ENCODE data around the gene TTYH2.

GRCh38 chr17:74214484-74215341 lies 1.3 kb downstream of the TTYH2 start:
- TF ChIP-seq, protein P1, sequence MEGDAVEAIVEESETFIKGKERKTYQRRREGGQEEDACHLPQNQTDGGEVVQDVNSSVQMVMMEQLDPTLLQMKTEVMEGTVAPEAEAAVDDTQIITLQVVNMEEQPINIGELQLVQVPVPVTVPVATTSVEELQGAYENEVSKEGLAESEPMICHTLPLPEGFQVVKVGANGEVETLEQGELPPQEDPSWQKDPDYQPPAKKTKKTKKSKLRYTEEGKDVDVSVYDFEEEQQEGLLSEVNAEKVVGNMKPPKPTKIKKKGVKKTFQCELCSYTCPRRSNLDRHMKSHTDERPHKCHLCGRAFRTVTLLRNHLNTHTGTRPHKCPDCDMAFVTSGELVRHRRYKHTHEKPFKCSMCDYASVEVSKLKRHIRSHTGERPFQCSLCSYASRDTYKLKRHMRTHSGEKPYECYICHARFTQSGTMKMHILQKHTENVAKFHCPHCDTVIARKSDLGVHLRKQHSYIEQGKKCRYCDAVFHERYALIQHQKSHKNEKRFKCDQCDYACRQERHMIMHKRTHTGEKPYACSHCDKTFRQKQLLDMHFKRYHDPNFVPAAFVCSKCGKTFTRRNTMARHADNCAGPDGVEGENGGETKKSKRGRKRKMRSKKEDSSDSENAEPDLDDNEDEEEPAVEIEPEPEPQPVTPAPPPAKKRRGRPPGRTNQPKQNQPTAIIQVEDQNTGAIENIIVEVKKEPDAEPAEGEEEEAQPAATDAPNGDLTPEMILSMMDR (IDR thresholded peaks at IDR 0.05; ENCODE audit: low read length): no peak
- TF ChIP-seq EZH2 (IDR thresholded peaks at IDR 0.05; ENCODE audit: borderline replicate concordance, low read length): no peak

All from OCI-LY1 (cell line).